Lower lobe of right lung (tissue), 2 donors: ENCODE data around the gene DENND2C. TPM values are rescaled to one million over a fixed set of nuclear protein-coding genes. Genes with fewer than 3 reads are reported as not detected.
"Not testable (repeated sequence)": the region's sequence is repeated elsewhere in the genome, so short reads cannot be mapped to it uniquely, and the experiment has no call there.

ENCODE experiments used
- ATAC-seq, 2 donors: fragments of 200-7000 bp; cut with Tn5 transposase; one replicate each; pipeline ENCODE4 v1.9.1; 2020 to 2022; ENCODE audit warnings: mild to moderate bottlenecking in 2 of 2, moderate library complexity in 2 of 2
- DNase-seq: peaks from one replicate; pipeline ENCODE4 v3.0.0-alpha.2; 2020
- H3K27ac ChIP-seq: fragments of 200-600 bp; one replicate; pipeline ENCODE4 v1.8.0; 2022
- H3K27me3 ChIP-seq: fragments of 200-600 bp; one replicate; pipeline ENCODE4 v1.8.0; 2022; ENCODE audit warnings: low read depth
- H3K36me3 ChIP-seq: fragments of 200-600 bp; one replicate; pipeline ENCODE4 v1.8.0; 2022; ENCODE audit warnings: mild to moderate bottlenecking
- H3K4me1 ChIP-seq: fragments of 200-600 bp; one replicate; pipeline ENCODE4 v1.8.0; 2022
- H3K4me3 ChIP-seq: fragments of 200-600 bp; one replicate; pipeline ENCODE4 v1.8.0; 2022; ENCODE audit warnings: mild to moderate bottlenecking
- H3K9me3 ChIP-seq: fragments of 200-600 bp; one replicate; pipeline ENCODE4 v1.8.0; 2022
- intact Hi-C: fragments of 100-400 bp; cut with DNase I; formaldehyde crosslinking; loops from one replicate; pipeline ENCODE4 v1.11.0; 2022
- total RNA-seq: library from RNA; stranded (reverse); fragmentation: NEBNext Ultra II Directional; extraction: Animal tissue kit (Norgen Biotek cat#: 25700); gene quantifications from one replicate; pipeline ENCODE4 v1.2.1, GENCODE V29; 2021
- TF ChIP-seq, protein P1 (sequence below): fragments of 200-600 bp; IDR thresholded peaks from one replicate; pipeline ENCODE4 v1.8.0; 2022; ENCODE audit warnings: antibody characterized with exemption, mild to moderate bottlenecking
- donor health status: DM: no; HTN: yes; CAD: no; lungs with severe emphysema.

The DENND2C gene
- total RNA-seq, 1 donor from 2014 or later: 3.8 TPM

DNA sequence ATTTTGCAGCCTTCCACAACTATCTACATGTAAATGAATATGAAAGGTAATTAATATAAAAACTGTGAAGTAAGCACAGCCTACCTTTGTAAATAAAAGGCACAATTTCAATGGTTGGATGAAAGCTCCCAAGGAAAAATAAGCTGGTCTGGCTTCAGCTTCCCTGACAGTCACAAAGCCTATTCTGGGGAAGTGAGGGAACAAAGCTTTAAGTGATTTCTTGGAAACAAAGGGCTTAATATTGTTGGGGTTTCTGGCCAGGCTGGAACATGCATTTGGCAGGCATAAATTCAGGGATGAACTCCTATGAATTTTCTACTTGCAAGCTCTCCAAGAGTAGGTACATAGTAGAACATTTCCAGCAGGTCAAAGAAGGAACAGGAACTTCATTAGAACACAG is 105.7 kb downstream of the DENND2C start:
- Histone ChIP-seq H3K9me3 (no peaks in the 10 kb centered on the region), H3K27ac (no peak overlapping the region), H3K36me3 (peaks cover 47% of the 10 kb centered on the region), H3K4me1 (no peaks in the 10 kb centered on the region), H3K27me3 (no peaks in the 10 kb centered on the region), H3K4me3 (no peak overlapping the region)
- no peak for ATAC-seq
- no peak for DNase-seq
- TF ChIP-seq, protein P1, sequence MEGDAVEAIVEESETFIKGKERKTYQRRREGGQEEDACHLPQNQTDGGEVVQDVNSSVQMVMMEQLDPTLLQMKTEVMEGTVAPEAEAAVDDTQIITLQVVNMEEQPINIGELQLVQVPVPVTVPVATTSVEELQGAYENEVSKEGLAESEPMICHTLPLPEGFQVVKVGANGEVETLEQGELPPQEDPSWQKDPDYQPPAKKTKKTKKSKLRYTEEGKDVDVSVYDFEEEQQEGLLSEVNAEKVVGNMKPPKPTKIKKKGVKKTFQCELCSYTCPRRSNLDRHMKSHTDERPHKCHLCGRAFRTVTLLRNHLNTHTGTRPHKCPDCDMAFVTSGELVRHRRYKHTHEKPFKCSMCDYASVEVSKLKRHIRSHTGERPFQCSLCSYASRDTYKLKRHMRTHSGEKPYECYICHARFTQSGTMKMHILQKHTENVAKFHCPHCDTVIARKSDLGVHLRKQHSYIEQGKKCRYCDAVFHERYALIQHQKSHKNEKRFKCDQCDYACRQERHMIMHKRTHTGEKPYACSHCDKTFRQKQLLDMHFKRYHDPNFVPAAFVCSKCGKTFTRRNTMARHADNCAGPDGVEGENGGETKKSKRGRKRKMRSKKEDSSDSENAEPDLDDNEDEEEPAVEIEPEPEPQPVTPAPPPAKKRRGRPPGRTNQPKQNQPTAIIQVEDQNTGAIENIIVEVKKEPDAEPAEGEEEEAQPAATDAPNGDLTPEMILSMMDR: no peak
- intact Hi-C loops: no loop called here

DNA sequence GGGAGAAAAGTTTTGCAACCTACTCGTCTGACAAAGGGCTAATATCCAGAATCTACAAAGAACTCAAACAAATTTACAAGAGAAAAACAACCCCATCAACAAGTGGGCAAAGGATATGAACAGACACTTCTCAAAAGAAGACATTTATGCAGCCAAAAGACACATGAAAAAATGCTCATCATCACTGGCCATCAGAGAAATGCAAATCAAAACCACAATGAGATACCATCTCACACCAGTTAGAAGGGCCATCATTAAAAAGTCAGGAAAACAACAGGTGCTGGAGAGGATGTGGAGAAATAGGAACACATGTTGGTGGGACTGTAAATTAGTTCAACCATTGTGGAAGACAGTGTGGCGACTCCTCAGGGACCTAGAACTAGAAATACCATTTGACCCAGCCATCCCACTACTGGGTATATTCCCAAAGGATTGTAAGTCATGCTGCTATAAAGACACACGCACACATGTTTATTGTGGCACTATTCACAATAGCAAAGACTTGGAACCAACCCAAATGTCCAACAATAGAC is 106.8 kb downstream of the DENND2C start:
- DNase-seq, H3K4me1 ChIP-seq, H3K27me3 ChIP-seq, H3K9me3 ChIP-seq, H3K27ac ChIP-seq, ATAC-seq, intact Hi-C loops, H3K4me3 ChIP-seq: not testable (repeated sequence)
- H3K36me3 ChIP-seq: peaks cover 36% of the 10 kb centered on the region

DNA sequence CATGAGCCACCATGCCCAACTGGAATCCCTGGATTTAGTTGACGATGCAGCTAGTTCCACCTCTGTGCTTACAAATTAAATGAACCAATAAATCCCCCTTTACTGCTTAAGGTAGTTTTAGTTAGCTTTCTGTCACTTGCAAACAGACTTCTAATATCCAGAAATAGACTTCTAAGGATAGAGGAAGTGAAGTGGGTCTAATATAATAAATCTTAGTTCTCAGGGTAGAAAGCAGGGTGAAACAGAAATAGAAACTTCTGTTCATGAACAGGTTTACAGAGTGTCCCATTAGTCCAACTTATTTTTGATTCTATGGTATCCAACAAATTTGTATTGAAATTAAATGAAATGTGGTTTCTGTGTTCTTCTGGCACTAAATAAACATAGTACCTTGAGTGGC is 108.5 kb downstream of the DENND2C start:
- Histone ChIP-seq H3K4me1 (no peaks in the 10 kb centered on the region), H3K36me3 (peaks cover 18% of the 10 kb centered on the region), H3K27me3 (no peaks in the 10 kb centered on the region), H3K4me3 (no peak overlapping the region), H3K9me3 (no peaks in the 10 kb centered on the region), H3K27ac (no peak overlapping the region)
- intact Hi-C loops: no loop called here
- TF ChIP-seq, protein P1: no peak
- no peak for DNase-seq
- no peak for ATAC-seq

GRCh38 chr1:114559356-114559755 is 110.5 kb downstream of the DENND2C start:
- no peak for ATAC-seq

GRCh38 chr1:114558544-114558943 is 111.3 kb downstream of the DENND2C start:
- Histone ChIP-seq H3K4me3 (no peak overlapping the region), H3K36me3 (no peaks in the 10 kb centered on the region), H3K27me3 (no peaks in the 10 kb centered on the region), H3K4me1 (no peaks in the 10 kb centered on the region), H3K9me3 (no peaks in the 10 kb centered on the region), H3K27ac (no peak overlapping the region)
- DNase-seq (no peak), ATAC-seq (no peak)
- intact Hi-C loops: no loop called here
- TF ChIP-seq, protein P1: peak; percentile 38

More at GRCh38 chr1:114559356-114559755, 110.5 kb downstream of the DENND2C start:
- intact Hi-C loops: no loop called here
- no peak for DNase-seq
- H3K9me3 ChIP-seq: no peaks in the 10 kb centered on the region
- H3K36me3 ChIP-seq: no peaks in the 10 kb centered on the region
- no peaks in the 10 kb centered on the region for H3K27me3 ChIP-seq
- H3K4me1 ChIP-seq: no peaks in the 10 kb centered on the region
- TF ChIP-seq, protein P1: no peak
- H3K27ac ChIP-seq: no peak overlapping the region
- H3K4me3 ChIP-seq: no peak overlapping the region

DNA sequence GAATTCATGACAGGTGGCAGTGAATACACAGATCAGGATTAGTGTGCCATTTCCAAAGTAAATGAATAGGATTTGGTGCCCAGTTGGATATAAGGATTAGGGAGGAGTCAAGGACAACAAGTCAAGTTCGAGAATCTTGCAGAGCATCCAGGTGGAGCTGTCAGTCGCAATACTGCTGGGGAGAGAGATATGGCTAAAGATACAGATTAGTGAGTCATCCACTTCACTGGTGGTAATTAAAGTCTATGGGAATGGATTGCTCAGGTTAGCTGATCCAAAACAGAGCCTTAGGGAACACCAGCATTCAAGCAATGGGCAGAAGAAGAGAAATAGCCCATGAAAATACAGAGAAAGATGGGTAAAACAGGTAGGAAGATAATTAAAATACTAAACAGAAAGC is 115.3 kb downstream of the DENND2C start:
- Histone ChIP-seq H3K36me3 (no peaks in the 10 kb centered on the region), H3K4me1 (no peaks in the 10 kb centered on the region), H3K4me3 (no peak overlapping the region), H3K9me3 (no peaks in the 10 kb centered on the region), H3K27ac (no peak overlapping the region), H3K27me3 (no peaks in the 10 kb centered on the region)
- no peak for DNase-seq
- intact Hi-C loops: no loop called here
- ATAC-seq: no peak
- TF ChIP-seq, protein P1: no peak
